HUES6 (cell line): ENCODE results near the gene ITPRID2.
A peak's percentile ranks its signal among the peaks of the same experiment; 100 is the strongest.

ENCODE experiments used
- H3K27ac ChIP-seq: 2 replicates; pipeline ENCODE4 v1.7.0; 2013; ENCODE audit warnings: low read depth, mild to moderate bottlenecking, low read length, inconsistent platforms
- H3K27me3 ChIP-seq: 2 replicates; pipeline ENCODE4 v1.6.1; 2013; ENCODE audit warnings: low read length; ENCODE audit not compliant: control insufficient read depth, insufficient read depth
- H3K36me3 ChIP-seq: 2 replicates; pipeline ENCODE4 v1.6.1; 2013; ENCODE audit warnings: low read length; ENCODE audit not compliant: control insufficient read depth, insufficient read depth
- H3K4me1 ChIP-seq: 2 replicates; pipeline ENCODE4 v1.6.1; 2013; ENCODE audit warnings: low read length; ENCODE audit not compliant: control insufficient read depth, insufficient read depth
- H3K4me3 ChIP-seq: 2 replicates; pipeline ENCODE4 v1.5.1; 2013; ENCODE audit warnings: low read depth, low read length
- H3K9ac ChIP-seq: one replicate; pipeline ENCODE4 v1.6.1; 2013; ENCODE audit warnings: mild to moderate bottlenecking, low read length
- H3K9me3 ChIP-seq: 2 replicates; pipeline ENCODE4 v1.6.1; 2013; ENCODE audit warnings: low read depth, low read length; ENCODE audit not compliant: control insufficient read depth, insufficient read depth

Gene ITPRID2

DNA sequence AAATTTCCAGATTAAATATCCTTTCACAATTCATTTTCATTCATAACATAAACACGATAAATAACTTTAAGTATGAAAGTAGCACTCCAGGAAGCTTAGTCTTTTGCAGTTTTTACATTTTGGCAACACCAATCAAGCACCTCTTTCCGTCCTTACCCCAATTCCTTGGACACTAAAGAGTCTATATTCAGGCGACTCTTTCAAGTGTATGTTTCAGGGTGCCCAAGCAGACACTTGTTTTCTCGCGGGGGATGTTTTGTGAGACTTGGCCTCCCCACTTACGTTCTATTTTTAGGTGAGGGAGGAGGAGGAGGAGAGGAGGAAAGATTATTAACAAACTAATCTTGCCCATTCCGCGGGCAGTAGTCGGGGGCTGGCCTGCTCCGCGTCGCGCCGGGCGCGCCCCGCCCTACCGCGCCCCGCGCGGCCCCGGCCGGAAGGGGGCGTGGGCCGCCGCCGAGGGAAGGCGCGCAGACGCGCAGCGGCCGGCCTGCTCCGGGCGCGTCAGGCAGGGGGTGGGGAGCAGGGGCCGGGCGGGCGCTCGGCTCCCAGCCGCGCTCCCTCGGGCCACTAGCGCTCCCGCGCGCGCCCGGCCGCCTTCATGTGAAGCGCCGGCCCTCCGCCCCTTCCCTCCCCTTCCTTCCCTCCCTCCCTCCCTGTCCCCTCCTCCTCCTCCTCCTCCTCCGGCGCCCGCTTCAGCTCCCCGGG, at the start of gene ITPRID2:
Gene ITPRID2 (plus strand): TSS at position 473 of the 708 bp plus-strand sequence. CDS start 337 bp downstream, outside the sequence.
- peaks cover 10% of the 10 kb centered on the region; the same call in 1 of the 2 replicates for H3K4me1 ChIP-seq
- no peaks in the 10 kb centered on the region for H3K36me3 ChIP-seq

DNA sequence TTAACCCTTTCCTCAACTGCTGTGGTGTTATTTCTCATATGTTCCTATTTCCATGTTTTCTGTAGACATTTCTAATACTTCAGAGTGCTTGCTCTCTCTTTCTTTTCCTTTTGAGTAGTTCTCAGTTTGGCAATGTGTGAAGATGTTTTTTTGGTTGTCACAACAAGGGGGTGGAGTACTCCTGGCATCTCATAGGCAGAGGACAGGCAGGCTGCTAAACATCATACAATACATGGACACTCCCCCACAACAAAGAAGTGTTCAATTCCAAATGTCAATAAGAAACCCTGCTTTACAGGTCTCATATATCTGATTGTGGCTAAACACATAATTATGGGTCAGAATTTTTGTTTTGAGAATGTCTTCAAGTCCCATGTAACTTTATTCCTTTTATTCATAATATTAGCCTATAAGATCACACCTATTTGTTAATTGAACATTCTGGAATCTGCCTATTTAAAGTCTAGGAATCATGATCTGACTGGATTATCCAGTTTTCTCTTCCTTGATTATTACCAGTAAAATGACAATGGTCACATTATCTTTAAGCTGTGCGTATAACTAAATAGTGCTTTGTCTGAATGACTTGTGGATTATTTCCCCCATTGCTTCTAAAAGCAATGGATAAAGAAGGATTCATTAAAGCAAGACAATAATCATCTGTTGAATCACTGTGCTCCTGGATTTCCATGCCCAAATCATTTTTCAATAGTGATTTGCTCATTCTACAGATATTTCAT, 46.8 kb upstream of the ITPRID2 start:
- H3K4me1 ChIP-seq, result peaks cover 13% of the 10 kb centered on the region; the same call in 1 of the 2 replicates

More for the DNA sequence above, at the start of gene ITPRID2:
- H3K27ac ChIP-seq, result peak within 1 kb of the TSS; percentile 48; the same call in 1 of the 2 replicates
- H3K9ac ChIP-seq, result peak within 1 kb of the TSS; percentile 85
- peaks cover 9% of the 10 kb centered on the region; the same call in 1 of the 2 replicates for H3K27me3 ChIP-seq
- no peaks in the 10 kb centered on the region for H3K9me3 ChIP-seq
- peak within 1 kb of the TSS; percentile 87 for H3K4me3 ChIP-seq

DNA sequence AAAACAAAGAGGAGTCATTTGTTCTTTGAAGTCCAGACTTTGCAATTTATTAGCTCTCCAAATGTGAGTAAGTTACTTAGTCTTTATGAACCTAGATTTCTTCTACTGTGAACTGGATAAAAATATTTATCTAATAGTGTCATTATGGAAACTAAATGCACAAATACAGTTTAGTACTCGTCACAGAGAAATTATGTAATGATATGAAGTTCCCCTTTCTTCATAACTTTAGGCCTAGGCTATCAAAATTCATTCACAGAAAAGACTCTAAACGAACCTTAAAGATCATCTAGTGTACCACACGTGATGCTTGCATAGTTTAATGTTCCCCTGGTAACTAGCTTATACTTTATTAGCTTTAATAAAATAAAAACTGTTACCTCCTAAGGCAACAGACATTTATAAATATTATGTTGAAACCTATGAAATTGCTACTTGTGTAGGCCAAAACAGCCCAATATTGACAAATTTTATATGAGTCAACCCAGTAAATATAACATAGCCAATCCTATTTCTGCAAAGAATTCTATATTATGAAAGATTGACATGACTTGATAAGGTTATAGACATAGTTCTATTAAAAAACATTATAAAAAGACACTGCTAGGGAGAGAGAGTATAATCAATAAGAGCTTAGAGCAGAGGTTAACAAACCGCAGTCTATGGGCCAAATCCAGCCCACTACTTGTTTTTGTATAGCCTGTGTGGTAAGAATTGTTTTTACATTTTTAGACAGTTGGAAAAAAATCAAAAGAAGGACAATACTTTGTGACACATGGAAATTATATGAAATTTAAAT, 44.9 kb upstream of the ITPRID2 start:
- Histone ChIP-seq H3K9me3 (no peaks in the 10 kb centered on the region), H3K27me3 (no peaks in the 10 kb centered on the region), H3K27ac (no peak overlapping the region), H3K9ac (no peak overlapping the region), H3K36me3 (no peaks in the 10 kb centered on the region), H3K4me3 (no peak overlapping the region), H3K4me1 (peaks cover 13% of the 10 kb centered on the region; the same call in 1 of the 2 replicates)

More for the DNA sequence above, 46.8 kb upstream of the ITPRID2 start:
- H3K9ac ChIP-seq, result no peak overlapping the region
- no peaks in the 10 kb centered on the region for H3K27me3 ChIP-seq
- no peaks in the 10 kb centered on the region for H3K9me3 ChIP-seq
- no peak overlapping the region for H3K27ac ChIP-seq
- no peak overlapping the region for H3K4me3 ChIP-seq
- H3K36me3 ChIP-seq, result no peaks in the 10 kb centered on the region

DNA sequence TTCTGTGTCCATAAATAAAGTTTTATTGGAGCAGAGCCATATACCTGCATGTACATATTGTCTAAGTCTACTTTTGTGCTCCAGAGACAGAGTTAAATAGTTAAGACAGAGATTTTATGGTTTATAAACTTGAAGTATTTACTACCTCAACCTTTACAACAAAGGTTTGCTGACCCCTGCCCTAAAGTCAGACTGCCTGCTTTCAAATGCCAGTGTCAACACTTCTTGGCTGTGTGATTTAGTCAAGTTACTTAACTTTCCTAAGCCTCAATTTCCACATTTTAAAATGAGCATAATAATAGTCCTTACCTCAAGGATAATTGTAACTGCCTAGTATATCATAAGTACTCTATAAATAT, 44.4 kb upstream of the ITPRID2 start:
- peaks cover 13% of the 10 kb centered on the region; the same call in 1 of the 2 replicates for H3K4me1 ChIP-seq
- no peak overlapping the region for H3K27ac ChIP-seq
- H3K4me3 ChIP-seq, result no peak overlapping the region
- H3K27me3 ChIP-seq, result no peaks in the 10 kb centered on the region
- no peak overlapping the region for H3K9ac ChIP-seq
- H3K36me3 ChIP-seq, result no peaks in the 10 kb centered on the region
- H3K9me3 ChIP-seq, result no peaks in the 10 kb centered on the region

DNA sequence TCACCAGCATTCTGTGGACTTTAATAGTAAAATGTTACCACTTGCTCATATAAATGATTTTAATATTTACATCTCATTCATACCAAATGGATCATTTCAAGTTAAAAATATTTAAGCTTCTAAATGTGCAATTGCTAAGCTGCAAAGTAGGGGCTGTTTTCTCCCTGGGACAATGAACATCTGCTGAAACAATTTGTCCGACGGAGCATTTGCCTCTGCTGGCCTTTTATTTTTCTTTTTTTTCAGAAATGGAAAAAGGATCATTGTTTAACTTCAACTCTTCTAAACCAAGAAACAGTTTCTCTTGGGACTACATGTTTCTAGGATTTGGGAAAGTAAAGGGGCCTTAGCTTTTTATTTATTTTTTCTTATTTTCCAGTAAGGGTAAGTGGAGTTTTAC, 43.8 kb upstream of the ITPRID2 start:
- Histone ChIP-seq H3K27ac (no peak overlapping the region), H3K9me3 (no peaks in the 10 kb centered on the region), H3K36me3 (no peaks in the 10 kb centered on the region), H3K9ac (no peak overlapping the region), H3K27me3 (no peaks in the 10 kb centered on the region), H3K4me3 (no peak overlapping the region), H3K4me1 (peaks cover 13% of the 10 kb centered on the region; the same call in 1 of the 2 replicates)

DNA sequence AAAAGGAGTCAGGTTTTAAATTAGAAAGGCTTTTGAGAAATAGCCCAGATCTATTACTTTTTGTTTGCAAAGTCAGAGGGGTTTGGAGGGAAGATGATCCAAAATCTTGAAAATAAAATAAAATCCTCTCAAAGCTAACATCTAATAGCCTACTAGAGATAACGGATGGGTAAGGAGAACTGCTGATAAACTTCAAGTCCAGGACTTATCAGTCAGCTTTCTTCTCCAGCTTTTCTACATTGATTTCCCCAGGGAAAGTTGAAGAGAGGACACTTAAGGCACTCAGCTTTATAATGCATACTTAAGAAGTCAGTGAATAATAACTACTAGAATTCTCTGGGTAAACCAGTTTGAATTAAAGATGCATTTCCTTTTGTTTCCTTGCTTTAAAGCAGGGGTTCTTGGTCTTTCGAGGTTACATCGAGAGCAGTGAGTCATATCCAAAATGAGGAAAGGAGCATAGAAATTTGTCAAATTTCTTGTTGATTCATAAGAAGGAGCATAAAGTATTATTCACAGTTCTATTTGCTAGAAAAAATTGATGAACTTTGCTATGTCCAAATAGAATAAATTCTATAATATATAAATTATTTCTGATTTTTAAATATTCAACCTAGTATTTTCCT, 43.2 kb upstream of the ITPRID2 start:
- Histone ChIP-seq H3K4me3 (no peak overlapping the region), H3K27ac (no peak overlapping the region), H3K4me1 (peaks cover 13% of the 10 kb centered on the region; the same call in 1 of the 2 replicates), H3K9me3 (no peaks in the 10 kb centered on the region), H3K36me3 (no peaks in the 10 kb centered on the region), H3K27me3 (no peaks in the 10 kb centered on the region), H3K9ac (no peak overlapping the region)

DNA sequence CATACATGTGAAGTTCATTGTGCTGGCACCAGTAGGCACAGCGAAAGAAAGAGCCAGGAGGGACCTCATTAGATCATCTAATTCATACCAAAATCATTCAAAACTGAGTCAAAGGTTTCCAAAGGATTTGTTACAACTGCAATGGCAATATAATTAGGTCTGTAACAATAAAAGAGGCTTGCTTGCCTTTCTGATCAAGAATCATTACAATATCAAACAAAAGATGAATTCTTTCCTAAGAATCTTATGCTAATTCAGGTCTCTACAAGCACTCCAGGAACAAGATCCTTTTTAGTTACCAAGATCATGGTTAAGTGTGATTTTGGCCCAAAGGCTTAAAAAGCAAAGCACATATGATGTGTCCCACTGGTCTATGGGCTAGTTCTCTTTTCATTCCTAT, 41.9 kb upstream of the ITPRID2 start:
- Histone ChIP-seq H3K4me3 (no peak overlapping the region), H3K9ac (no peak overlapping the region), H3K27me3 (no peaks in the 10 kb centered on the region), H3K36me3 (no peaks in the 10 kb centered on the region), H3K27ac (no peak overlapping the region), H3K9me3 (no peaks in the 10 kb centered on the region), H3K4me1 (peaks cover 13% of the 10 kb centered on the region; the same call in 1 of the 2 replicates)

DNA sequence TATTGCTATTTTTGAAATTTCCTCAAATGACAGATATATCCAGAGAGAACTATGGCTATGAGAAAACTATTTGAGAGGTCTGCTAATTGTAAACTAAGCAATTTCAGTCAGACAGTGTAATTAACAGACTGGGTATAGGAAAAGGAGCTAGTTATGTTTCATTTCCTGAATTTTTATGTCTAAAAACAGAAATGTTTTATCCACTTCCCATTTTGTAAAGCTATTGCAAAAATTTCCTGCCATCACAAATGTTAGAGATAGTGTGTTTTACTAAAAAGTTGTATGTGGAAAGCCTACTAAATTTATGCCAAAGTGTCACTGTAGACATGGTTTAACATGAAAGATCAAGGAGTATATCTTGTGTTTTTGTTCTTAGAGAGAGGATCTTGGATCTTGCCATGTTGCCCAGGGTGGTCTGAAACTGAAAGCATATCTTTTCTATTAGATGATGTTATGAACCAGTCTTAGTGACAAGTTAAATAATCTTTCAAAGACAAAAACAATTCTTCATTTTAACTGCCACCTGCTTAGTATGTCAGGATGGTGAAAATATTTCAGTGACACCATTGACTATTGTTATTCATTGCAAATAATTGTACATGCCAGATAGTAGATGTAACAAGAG, 40.5 kb upstream of the ITPRID2 start:
- Histone ChIP-seq H3K36me3 (no peaks in the 10 kb centered on the region), H3K4me1 (peaks cover 13% of the 10 kb centered on the region; the same call in 1 of the 2 replicates), H3K27me3 (no peaks in the 10 kb centered on the region), H3K9ac (no peak overlapping the region), H3K4me3 (no peak overlapping the region), H3K27ac (no peak overlapping the region), H3K9me3 (no peaks in the 10 kb centered on the region)

DNA sequence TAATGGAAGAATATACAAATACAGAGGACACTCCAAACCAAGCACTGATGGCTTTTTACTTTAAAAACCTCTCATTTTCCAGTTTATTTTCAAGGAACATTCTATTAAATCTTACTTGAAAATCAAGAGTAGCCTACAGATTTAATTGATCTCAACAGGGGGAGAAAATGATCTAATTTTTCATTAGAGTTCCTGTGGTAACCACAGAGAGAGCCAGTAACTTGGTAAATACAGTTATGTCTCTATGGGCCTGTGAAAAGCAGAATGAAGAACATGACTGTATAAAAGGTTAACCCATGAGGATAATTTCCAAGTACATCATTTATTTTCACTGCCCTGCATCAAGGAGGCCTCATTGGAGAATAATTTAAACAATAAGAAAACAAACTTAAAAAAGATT, 39.8 kb upstream of the ITPRID2 start:
- Histone ChIP-seq H3K27me3 (no peaks in the 10 kb centered on the region), H3K4me3 (no peak overlapping the region), H3K4me1 (peaks cover 13% of the 10 kb centered on the region; the same call in 1 of the 2 replicates), H3K9ac (no peak overlapping the region), H3K9me3 (no peaks in the 10 kb centered on the region), H3K36me3 (no peaks in the 10 kb centered on the region), H3K27ac (no peak overlapping the region)

DNA sequence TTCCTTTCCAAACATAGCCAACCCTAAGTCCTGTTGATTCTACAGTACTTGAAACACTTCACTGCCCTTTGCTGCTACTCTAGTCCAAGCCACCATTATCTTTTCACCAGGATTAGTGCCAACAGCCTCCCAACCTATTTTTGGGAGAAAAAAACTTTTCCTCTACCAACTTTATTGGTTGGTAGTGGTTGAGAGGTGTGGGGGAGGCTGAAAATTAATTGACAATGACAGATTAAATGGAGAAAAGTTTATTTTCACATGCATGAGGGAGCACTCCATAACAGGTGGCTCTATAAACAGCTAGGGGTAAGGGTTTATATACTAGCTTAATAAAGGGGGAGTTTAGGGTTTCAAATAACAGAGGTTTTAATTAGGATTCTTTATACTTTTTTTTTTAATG, 37.8 kb upstream of the ITPRID2 start:
- Histone ChIP-seq H3K4me3 (no peak overlapping the region), H3K9me3 (no peaks in the 10 kb centered on the region), H3K9ac (no peak overlapping the region), H3K27ac (no peak overlapping the region), H3K4me1 (0 out of 2 replicates have a peak, but pooled peaks cover 9% of the 10 kb centered on the region), H3K27me3 (no peaks in the 10 kb centered on the region), H3K36me3 (no peaks in the 10 kb centered on the region)
